GM03348 (cell line): ENCODE data around the gene DCTN4.
"Not testable (repeated sequence)": the region's sequence is repeated elsewhere in the genome, so short reads cannot be mapped to it uniquely, and the experiment has no call there.

Experiments
- DNase-seq: peaks from one replicate; pipeline ENCODE4 v3.0.0; 2012; ENCODE audit warnings: low spot score

Gene DCTN4

DNA sequence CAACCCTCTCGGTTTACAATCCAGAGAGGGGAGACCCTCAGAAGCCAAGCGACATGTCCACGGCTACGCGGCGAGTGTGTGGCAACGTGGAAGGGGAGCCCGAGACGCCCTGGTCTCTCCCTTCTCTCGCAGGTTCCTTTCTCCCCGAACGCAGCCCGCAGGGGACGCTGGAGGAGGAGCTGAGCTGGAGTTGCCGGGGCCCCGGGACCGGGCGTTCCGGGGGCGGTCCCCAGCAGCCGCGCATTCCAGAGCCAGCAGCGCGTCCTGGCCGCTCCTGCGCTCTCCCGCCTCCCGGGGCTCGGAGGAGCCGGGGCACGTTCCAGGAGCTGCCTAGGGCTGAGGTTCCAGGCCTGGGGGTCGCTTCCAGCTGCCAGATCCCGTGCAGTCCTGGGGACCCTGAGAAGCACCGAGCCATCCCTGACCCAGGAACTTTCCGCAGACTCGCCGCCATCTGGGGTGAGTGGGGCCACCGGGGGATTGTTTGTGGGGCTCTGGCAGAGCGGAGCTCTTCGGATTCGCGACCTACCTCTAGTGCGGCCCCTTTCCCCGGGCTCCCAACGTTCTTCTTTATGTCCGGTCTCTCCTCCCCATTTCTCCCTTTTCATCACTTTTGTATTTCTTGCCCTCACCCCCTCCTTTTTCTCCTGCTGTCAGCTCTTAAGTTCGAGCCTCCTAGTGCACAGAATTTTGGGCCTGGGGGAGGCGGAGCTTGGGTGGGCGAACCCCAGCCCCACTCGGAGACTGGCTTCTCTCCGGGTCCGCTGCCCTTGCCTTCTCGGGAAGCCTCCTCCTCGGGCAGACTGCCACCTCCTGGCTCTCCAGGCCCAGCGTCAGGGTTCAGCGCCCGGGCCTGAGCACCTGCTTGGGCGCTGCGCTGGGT is 19.9 kb upstream of the DCTN4 start, which contains the start of gene SMIM3:
Gene SMIM3, plus strand, starts transcription at position 241 of the 880 bp plus-strand sequence. CDS start 16,684 bp downstream, outside the sequence.
- DNase-seq = peak; percentile 93

DNA sequence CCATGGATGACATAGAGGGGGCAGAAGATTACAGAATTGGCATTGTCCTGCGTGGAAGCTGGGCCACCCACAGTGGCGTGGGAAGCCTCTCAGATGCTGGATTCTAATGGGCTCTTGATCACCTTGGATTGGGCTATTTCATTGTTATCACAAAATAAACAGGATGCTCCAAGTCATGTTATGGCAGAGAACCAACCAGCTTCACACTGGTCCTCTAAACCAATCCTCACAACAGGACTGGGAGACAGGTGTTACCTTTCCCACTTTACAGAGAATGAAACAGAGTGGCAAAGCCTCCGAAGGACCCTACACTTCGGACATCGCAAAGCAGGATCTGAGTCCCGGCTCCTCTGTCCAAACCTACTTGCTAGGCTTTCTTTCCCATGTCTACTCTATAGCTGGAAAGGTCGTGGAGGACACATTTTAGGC is 19.3 kb upstream of the DCTN4 start:
- DNase-seq = no peak

- DNase-seq = no peak
These were observed 18.9 kb upstream of the DCTN4 start for GRCh38 chr5:150777685-150778084.

- peak; percentile 61 for DNase-seq
These were observed 15.3 kb upstream of the DCTN4 start for GRCh38 chr5:150774145-150774544.

GRCh38 chr5:150771034-150771795 is 12.4 kb upstream of the DCTN4 start:
- no peak for DNase-seq

DNA sequence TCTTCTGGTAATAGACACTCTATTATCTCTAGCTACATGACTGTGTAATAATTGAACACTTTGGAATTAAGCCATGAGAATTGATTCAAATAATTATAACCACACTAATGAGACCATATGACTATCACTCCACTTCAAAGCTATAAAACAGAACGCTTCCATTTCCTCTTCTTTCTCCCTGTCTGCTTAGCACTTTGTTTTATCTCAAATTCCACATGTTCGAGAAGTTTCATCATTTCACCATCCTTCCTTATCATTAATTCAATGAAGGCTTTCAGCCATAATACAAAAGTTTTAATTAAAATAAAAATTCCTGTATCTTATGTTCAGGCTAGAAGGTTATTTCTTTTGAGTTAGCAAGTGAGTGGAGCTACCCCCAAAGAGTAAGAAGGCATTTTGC is 7.4 kb upstream of the DCTN4 start:
- no peak for DNase-seq

DNA sequence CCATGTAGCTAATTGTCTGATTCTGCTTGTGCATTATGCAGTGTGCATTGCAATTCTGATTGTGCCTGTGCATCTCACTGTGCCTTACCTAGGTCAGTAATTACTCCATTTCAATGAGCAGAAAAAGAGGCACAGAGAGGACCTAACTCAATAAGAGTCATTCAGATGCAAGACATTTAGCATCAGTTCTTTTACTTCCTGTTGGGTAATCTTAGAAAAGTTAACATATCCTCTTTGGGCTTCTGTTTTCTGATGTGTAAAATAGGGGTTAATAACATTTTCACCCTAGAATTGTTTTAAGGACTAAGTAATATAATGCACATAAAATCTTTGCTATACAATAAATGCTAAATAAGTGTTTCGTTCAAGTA is 7.0 kb upstream of the DCTN4 start:
- DNase-seq = no peak

DNA sequence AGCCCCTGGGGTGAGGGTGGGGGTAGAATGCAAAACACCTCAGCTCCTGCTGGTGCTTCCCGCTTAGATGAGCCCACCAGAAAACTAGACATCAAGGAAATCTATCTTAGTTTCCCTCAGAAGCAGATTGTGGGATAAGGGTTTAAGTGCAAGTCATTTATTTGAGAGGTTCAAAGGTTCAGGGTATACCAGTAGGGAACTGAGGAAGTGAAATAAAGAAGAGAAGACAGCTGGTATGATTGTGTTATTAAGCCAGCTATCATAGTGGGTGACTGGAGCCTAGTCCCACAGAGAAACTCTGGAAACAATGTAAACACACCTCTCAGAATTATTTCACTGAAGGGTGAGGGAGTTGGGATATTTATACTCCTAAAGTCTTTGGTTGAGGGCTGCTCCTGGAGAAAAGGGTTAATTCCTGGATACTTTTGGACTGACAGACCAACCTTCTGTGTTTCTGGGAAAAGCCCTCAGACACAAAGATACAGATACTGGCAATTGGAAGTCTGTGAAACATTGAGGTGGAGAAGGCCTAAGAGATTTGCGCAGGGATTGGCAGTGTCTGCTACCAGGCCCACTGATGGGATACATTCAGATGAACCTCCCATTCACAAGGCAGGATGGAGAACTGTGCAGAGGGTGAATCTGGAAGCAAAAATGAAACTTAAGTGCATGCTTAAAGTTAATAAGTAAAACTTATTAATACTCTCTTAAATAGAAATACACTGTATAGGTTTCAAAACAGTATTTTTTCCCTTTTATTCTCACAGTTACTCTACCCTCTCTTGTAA is 6.4 kb upstream of the DCTN4 start:
- DNase-seq = no peak

DNA sequence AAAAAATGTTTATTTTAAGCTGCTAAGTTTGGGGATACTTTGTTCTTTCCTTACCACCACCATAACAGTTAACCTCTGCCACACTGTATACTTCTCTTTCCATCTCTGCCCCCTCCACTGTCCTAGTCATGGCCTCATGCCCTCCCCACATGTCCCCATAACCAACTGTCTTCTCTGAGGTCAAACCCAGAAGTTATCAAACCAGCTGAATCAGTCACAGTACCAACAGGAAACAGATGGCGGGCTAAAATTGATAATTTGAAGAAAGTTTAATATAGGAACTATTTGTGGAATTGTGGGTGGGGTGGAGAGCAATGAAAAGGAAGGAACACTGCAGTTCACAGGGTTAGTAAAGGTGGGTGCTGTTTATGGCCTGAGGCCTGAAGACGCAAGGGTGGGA is 5.7 kb upstream of the DCTN4 start:
- DNase-seq = no peak

DNA sequence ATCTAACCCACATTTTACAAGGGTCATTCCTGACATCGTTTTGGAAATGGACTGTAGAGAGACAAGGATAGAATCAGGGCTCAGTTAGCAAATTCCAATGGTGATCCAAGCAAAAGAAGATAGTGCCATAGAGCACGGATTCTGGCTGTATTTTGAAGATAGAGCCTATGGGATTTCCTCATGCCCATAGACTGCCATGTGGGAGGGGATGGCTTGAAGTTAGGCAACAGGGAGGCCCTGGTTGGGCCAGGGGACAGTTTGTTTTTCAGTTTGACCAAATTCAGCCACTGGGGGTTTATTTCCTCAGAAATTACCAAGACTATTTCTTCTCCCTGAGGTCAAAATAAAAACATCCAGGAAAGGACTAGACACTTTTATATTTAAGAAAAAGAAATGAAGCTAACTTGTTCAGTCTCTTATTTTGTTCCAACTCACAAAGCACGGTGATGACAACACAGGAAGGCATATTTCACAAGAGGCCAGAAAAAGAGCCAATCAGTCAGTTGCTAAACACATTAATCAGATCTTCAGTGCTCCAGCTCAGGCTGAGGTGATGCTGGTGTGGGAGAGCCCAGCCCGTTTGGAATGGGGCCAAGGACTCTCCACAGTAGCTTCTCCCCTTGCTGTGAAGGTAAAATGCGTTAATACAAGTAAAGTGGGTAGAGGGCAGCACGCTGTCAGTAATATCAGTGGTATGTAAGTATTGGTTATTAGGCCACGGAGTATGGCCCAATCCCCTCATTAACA is 4.4 kb upstream of the DCTN4 start:
- DNase-seq = peak; percentile 64

DNA sequence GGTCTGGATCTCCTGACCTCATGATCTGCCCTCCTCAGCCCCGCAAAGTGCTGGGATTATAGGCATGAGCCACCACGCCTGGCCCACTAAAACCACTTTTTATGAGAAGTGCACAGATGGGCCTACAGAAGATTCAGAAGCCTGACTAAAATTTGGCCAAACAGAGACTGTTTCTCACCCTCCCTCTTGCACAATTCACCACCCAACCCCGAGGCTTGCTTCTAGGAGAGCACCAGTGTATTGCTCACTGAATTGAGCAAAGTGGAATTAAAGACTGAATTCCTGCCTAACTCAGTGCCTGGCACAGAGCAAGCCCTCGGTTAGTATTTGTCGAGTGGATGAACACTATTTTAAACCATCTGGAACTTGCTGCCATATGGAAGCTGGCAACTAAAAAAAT is 3.4 kb upstream of the DCTN4 start:
- DNase-seq = no peak

- no peak for DNase-seq
These were observed 442 bp upstream of the DCTN4 start for GRCh38 chr5:150759334-150759583.

DNA sequence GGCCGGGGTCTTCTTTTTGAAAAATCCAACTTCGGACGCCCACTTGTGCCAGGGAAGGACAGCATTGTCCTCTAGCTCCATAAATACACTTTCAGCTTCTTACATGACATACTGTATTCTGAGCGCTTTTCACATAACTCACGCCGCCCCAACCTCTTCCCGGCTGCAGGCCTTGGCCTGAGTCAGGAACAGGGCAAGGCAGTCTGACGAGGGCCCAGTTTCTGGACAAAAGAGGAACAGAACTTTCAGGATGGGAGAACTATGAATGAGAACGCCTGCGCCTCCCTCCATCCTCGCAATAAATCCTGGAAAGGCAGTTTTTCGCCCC is 650 bp downstream of the DCTN4 start:
- no peak for DNase-seq

DNA sequence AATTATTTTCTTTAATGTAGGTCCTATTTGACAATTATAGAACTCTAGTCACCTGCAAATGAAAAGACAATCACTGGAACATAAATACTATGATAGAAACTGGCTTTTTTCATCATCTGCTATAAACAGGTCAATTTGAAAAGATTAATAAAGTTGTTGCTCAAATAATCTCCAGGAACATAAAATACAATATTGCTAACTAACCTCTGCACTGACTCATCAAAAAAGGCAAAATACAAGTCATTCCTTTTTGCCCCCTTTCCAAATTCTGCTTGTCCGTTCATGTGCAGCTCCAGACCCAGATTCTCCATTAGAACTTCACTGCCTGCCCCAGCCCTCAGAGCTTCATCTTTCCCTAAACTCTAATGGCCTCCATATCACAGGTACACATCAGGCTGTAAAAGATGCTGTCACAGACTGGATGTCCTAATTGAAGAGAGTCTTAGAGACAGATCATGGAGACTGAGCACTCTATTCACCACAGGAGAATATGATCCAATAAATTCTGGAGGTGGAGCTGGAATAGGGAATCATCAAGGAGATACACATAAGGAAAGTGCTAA is 1.6 kb downstream of the DCTN4 start:
- DNase-seq = no peak

GRCh38 chr5:150753863-150754262 is 5.0 kb downstream of the DCTN4 start:
- DNase-seq = no peak

- no peak for DNase-seq
These were observed 5.4 kb downstream of the DCTN4 start for GRCh38 chr5:150753463-150753862.

DNA sequence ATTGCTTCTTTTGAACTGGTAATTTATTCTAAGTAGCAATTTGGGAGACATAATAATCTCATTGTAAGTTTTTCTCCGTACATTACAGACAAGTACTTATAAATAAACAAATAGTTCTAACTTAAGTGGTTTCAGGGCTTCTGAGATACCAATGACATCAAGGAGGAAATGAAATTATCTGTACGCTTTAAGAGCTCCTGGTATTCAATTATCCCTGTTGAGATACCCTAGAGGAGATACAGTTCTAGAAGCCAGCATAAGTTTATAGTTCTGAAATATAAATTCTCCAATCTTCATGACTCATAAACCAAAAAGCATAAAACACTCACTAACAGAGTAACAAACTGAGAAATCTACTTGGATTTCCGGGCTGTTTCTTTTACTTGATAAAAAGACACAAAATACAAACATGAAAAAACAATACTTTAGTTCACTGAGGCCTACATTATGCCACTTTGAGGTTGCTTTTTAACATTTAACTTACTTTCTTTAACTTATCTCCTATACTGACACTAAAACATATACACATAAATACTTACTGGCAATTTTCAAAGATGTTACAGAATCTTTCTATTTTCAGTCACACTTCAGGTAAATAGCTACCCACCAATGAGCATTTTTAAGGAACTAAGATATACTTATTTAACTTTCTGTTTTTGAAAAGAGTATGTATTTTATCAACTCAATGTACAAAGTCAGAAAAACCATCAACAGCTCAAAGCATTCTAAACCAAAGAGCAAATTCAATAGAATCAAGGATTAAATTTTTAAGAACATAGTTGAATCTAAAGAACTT is 7.5 kb downstream of the DCTN4 start:
- DNase-seq = no peak

DNA sequence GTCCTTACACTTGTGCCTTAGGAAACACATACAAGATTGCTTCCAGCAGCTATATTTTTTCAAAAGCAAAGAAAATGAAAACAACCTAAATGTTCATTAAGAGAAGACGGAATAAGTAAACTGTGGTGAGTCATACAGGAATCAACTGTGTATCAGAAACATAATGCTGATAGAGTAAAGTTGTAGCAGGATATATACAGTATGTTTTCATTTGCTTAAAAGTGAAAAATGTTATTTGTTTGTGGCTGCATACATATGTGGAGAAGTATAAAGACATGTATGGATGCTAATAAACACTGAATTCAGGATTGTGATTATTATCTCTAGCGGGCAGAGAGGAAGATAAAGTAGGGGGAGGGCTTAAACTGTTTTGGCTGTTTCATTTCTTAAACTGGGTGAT is 8.3 kb downstream of the DCTN4 start:
- no peak for DNase-seq

DNA sequence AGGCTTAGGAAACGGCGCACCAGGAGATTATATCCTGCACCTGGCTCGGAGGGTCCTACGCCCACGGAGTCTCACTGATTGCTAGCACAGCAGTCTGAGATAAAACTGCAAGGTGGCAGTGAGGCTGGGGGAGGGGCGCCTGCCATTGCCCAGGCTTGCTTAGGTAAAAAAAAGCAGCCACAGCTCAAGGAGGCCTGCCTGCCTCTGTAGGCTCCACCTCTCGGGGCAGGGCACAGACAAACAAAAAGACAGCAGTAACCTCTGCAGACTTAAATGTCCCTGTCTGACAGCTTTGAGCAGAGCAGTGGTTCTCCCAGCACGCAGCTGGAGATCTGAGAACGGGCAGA is 15.7 kb downstream of the DCTN4 start:
- DNase-seq = not testable (repeated sequence)

DNA sequence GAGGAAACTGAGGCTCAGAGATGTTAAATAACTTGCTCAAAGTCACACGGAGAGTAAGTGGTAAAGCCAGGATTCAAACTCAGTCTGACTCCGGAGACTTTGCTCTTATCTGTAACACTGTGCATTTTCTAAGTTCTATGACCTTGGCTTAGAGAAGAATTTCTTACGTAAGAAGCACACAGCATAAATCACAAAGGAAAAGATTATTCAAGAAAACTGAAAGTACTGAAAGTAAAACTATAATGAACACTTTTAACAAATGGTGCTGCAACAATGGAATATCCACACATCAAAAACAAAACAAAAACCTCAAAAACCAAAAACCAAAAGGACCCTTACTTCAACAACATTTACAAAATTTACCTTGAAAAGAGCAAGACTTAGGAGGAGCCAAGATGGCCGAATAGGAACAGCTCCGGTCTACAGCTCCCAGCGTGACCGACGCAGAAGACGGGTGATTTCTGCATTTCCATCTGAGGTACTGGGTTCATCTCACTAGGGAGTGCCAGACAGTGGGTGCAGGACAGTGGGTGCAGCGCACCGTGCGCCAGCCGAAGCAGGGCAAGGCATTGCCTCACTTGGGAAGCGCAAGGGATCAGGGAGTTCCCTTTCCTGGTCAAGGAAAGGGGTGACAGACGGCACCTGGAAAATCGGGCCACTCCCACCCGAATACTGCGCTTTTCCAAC is 16.2 kb downstream of the DCTN4 start:
- DNase-seq = not testable (repeated sequence)

DNA sequence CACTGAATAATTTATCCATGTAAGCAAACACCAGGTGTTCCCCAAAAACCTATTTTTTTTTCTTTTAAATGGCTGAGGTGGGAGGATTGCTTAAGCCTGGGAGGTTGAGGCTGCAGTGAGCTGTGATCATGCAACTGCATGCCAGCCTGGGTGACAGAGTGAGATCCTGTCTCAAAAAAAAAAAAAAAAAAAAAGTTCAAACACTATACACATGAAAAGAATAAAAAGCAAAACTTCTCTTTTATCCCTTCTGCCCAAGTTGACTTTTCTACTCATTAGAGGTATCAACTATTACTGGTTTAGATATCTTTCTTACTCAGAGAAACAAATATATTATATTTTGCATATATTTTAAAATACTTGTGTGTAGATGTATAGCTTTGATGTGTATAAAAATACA is 17.8 kb downstream of the DCTN4 start:
- no peak for DNase-seq
